ENCODE results near the gene SORL1.

The SORL1 gene

GRCh38 chr11:121418625-121419114 lies 33.4 kb upstream of the SORL1 start:
- DNase-seq (ENCODE audit: low spot score) = no peak

GRCh38 chr11:121419836-121420235 lies 32.3 kb upstream of the SORL1 start:
- in situ Hi-C loops (cut with MboI; ENCODE audit: low sequenced_read_pairs, unreplicated experiment) = no loop called here
- TF ChIP-seq, protein P1, sequence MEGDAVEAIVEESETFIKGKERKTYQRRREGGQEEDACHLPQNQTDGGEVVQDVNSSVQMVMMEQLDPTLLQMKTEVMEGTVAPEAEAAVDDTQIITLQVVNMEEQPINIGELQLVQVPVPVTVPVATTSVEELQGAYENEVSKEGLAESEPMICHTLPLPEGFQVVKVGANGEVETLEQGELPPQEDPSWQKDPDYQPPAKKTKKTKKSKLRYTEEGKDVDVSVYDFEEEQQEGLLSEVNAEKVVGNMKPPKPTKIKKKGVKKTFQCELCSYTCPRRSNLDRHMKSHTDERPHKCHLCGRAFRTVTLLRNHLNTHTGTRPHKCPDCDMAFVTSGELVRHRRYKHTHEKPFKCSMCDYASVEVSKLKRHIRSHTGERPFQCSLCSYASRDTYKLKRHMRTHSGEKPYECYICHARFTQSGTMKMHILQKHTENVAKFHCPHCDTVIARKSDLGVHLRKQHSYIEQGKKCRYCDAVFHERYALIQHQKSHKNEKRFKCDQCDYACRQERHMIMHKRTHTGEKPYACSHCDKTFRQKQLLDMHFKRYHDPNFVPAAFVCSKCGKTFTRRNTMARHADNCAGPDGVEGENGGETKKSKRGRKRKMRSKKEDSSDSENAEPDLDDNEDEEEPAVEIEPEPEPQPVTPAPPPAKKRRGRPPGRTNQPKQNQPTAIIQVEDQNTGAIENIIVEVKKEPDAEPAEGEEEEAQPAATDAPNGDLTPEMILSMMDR (IDR thresholded peaks at IDR 0.05; ENCODE audit: borderline replicate concordance, control extremely low read depth, extremely low read depth, insufficient read depth, missing control alignments) = no peak
- no peak for DNase-seq (ENCODE audit: low spot score)

More at GRCh38 chr11:121418625-121419114, 33.4 kb upstream of the SORL1 start:
- TF ChIP-seq, protein P1 (IDR thresholded peaks at IDR 0.05; ENCODE audit: borderline replicate concordance, control extremely low read depth, extremely low read depth, insufficient read depth, missing control alignments) = no peak
- in situ Hi-C loops (cut with MboI; ENCODE audit: low sequenced_read_pairs, unreplicated experiment) = no loop called here

- in situ Hi-C loops (cut with MboI; ENCODE audit: low sequenced_read_pairs, unreplicated experiment) = no loop called here
- no peak for DNase-seq (ENCODE audit: low spot score)
- TF ChIP-seq, protein P1 (IDR thresholded peaks at IDR 0.05; ENCODE audit: borderline replicate concordance, control extremely low read depth, extremely low read depth, insufficient read depth, missing control alignments) = no peak
Observed at GRCh38 chr11:121420398-121420797, 31.7 kb upstream of the SORL1 start.

- no peak for DNase-seq (ENCODE audit: low spot score)
- TF ChIP-seq, protein P1 (IDR thresholded peaks at IDR 0.05; ENCODE audit: borderline replicate concordance, control extremely low read depth, extremely low read depth, insufficient read depth, missing control alignments) = no peak
- in situ Hi-C loops (cut with MboI; ENCODE audit: low sequenced_read_pairs, unreplicated experiment) = no loop called here
Observed at GRCh38 chr11:121421149-121421901, 30.8 kb upstream of the SORL1 start.

DNA sequence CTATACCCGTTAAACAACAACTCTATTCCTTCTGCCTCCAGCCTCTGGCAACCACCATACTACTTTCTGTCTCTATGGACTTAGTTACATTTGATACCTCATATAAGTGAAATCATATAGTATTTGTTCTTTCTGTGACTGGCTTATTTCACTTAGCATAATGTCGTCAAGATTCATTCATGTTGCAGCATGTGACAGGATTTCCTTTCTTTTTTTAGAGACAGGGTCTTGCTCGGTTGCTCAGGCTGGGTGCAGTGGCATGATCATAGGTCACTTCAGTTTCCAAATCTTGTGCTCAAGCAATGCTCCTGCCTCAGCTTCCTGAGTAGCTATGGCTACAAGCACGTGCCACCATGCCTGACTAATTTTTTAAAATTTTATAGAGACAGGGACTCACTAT lies 29.4 kb upstream of the SORL1 start:
- TF ChIP-seq, protein P1 (IDR thresholded peaks at IDR 0.05; ENCODE audit: borderline replicate concordance, control extremely low read depth, extremely low read depth, insufficient read depth, missing control alignments) = no peak
- in situ Hi-C loops (cut with MboI; ENCODE audit: low sequenced_read_pairs, unreplicated experiment) = no loop called here
- DNase-seq (ENCODE audit: low spot score) = no peak

- no peak for DNase-seq (ENCODE audit: low spot score)
- TF ChIP-seq, protein P1 (IDR thresholded peaks at IDR 0.05; ENCODE audit: borderline replicate concordance, control extremely low read depth, extremely low read depth, insufficient read depth, missing control alignments) = no peak
- in situ Hi-C loops (cut with MboI; ENCODE audit: low sequenced_read_pairs, unreplicated experiment) = loop anchor here (5.0 kb wide), 1 partner anchor 99 kb away; no protein-coding TSS in a partner anchor
Observed at GRCh38 chr11:121425828-121426227, 26.3 kb upstream of the SORL1 start.
